Cardiac muscle cell (in vitro differentiated cells and primary cell): ENCODE data around the gene NR0B2. TPM values are rescaled to one million over a fixed set of nuclear protein-coding genes. Genes with fewer than 3 reads are reported as not detected.
A peak's percentile ranks its signal among the peaks of the same experiment; 100 is the strongest.

Experiments
- DNase-seq, 2 donors: peaks; one replicate each; pipeline versions ENCODE4 v3.0.0 to v3.0.0-alpha.2; 2010 to 2017; ENCODE audit warnings: low read depth in 1 of 2, low spot score in 1 of 2
- H3K27ac ChIP-seq: fragments of 200-600 bp; sonication (generic); 2 replicates; pipeline ENCODE4 v1.5.1; 2016
- H3K27me3 ChIP-seq: fragments of 200-600 bp; sonication (generic); 2 replicates; pipeline ENCODE4 v1.6.0; 2016; ENCODE audit warnings: control low read depth
- H3K36me3 ChIP-seq: fragments of 200-600 bp; sonication (generic); 2 replicates; pipeline ENCODE4 v1.5.1; 2016; ENCODE audit warnings: control low read depth
- H3K4me1 ChIP-seq: fragments of 200-600 bp; sonication (generic); 2 replicates; pipeline ENCODE4 v1.8.1; 2017; ENCODE audit warnings: low read depth, mild to moderate bottlenecking, mixed run types
- H3K4me3 ChIP-seq: fragments of 200-600 bp; sonication (generic); 2 replicates; pipeline ENCODE4 v1.5.1; 2016; ENCODE audit warnings: mild to moderate bottlenecking
- H3K9me3 ChIP-seq: fragments of 200-600 bp; sonication (generic); 2 replicates; pipeline ENCODE4 v1.5.1; 2017; ENCODE audit warnings: low read depth, mild to moderate bottlenecking, control low read depth
- CTCF ChIP-seq: IDR thresholded peaks from 2 replicates; pipeline ENCODE4 v1.5.1; 2012; ENCODE audit warnings: low read depth, mild to moderate bottlenecking, low read length
- polyA plus RNA-seq: library from polyadenylated mRNA; unstranded; fragments of >200 nt; fragmentation: Nextera tagmentation; extraction: Ambion mirVana; gene quantifications from 2 replicates; pipeline ENCODE4 v1.2.1, GENCODE V29; 2016
- total RNA-seq: library from RNA; depleted of rRNA; stranded (reverse); fragments of >200 nt; gene quantifications from 2 replicates; pipeline ENCODE4 v1.2.3, GENCODE V29; 2016

The NR0B2 gene
- total and polyA plus RNA-seq, 2 experiments from 2014 or later: 2.1 to 3.3 TPM

GRCh38 chr1:26864610-26865480 lies 48.9 kb downstream of the NR0B2 start:
- H3K4me1 ChIP-seq: no peaks in the 10 kb centered on the region
- H3K4me3 ChIP-seq: peak overlapping the region; percentile 50
- H3K36me3 ChIP-seq: no peaks in the 10 kb centered on the region
- peak; percentile 98 to 99 for DNase-seq
- no peaks in the 10 kb centered on the region for H3K27me3 ChIP-seq
- no peaks in the 10 kb centered on the region for H3K9me3 ChIP-seq
- peak overlapping the region; percentile 42 for H3K27ac ChIP-seq
- peak; percentile 11 for TF ChIP-seq CTCF

GRCh38 chr1:26863685-26864077 lies 50.1 kb downstream of the NR0B2 start:
- no peak overlapping the region for H3K4me3 ChIP-seq
- H3K4me1 ChIP-seq: no peaks in the 10 kb centered on the region
- H3K36me3 ChIP-seq: no peaks in the 10 kb centered on the region
- TF ChIP-seq CTCF: no peak
- H3K27ac ChIP-seq: no peak overlapping the region
- H3K27me3 ChIP-seq: no peaks in the 10 kb centered on the region
- no peaks in the 10 kb centered on the region for H3K9me3 ChIP-seq
- no peak for DNase-seq

- no peak within 1 kb of the TSS for H3K27ac ChIP-seq
- TF ChIP-seq CTCF: peak; percentile 20
- H3K4me3 ChIP-seq: no peak within 1 kb of the TSS
- no peaks in the 10 kb centered on the region for H3K9me3 ChIP-seq
- no peaks in the 10 kb centered on the region for H3K27me3 ChIP-seq
- no peak for DNase-seq
- no peaks in the 10 kb centered on the region for H3K36me3 ChIP-seq
- H3K4me1 ChIP-seq: no peaks in the 10 kb centered on the region
These were observed 50.7 kb downstream of the NR0B2 start, which contains the start of gene SFN for GRCh38 chr1:26862781-26863684. SFN (plus strand) TSS chr1:26863149; CDS start chr1:26863213, 64 bp downstream.

- Histone ChIP-seq H3K27me3 (no peaks in the 10 kb centered on the region), H3K9me3 (no peaks in the 10 kb centered on the region), H3K4me3 (no peak overlapping the region), H3K4me1 (no peaks in the 10 kb centered on the region), H3K36me3 (no peaks in the 10 kb centered on the region), H3K27ac (no peak overlapping the region)
- TF ChIP-seq CTCF: no peak
- no peak for DNase-seq
These were observed 51.8 kb downstream of the NR0B2 start for GRCh38 chr1:26861889-26862378.

Other genes with a start within 250 kb of the NR0B2 start
- gene ARID1A, start 218.0 kb downstream of the NR0B2 start, total RNA-seq: 52.9 and 93.3 TPM in 2 replicates
- gene ARID1A, start 218.0 kb downstream of the NR0B2 start, polyA plus RNA-seq: 28.5 and 43.1 TPM in 2 replicates
- gene PIGV, start 126.0 kb downstream of the NR0B2 start, total RNA-seq: 8.5 and 13.7 TPM in 2 replicates
- 11.7 and 12.4 TPM in 2 replicates for gene PIGV, start 126.0 kb downstream of the NR0B2 start, polyA plus RNA-seq
- 16.2 and 16.6 TPM in 2 replicates for gene ZDHHC18, start 87.3 kb downstream of the NR0B2 start, total RNA-seq
- 16.1 and 16.6 TPM in 2 replicates for gene ZDHHC18, start 87.3 kb downstream of the NR0B2 start, polyA plus RNA-seq
- 0.15 and 0.25 TPM in 2 replicates for gene SFN, start 50.8 kb downstream of the NR0B2 start, total RNA-seq
- gene SFN, start 50.8 kb downstream of the NR0B2 start, polyA plus RNA-seq: 0.13 TPM in 1 of 2 replicates, not detected in the other
- 18.4 and 21.5 TPM in 2 replicates for gene GPN2, start 23.7 kb downstream of the NR0B2 start, total RNA-seq
- gene GPN2, start 23.7 kb downstream of the NR0B2 start, polyA plus RNA-seq: 32.2 and 35.4 TPM in 2 replicates
- 11.0 and 16.1 TPM in 2 replicates for gene GPATCH3, start 13.5 kb downstream of the NR0B2 start, total RNA-seq
- 15.9 and 16.1 TPM in 2 replicates for gene GPATCH3, start 13.5 kb downstream of the NR0B2 start, polyA plus RNA-seq
- 73.8 and 99.6 TPM in 2 replicates for gene NUDC, start 7.8 kb upstream of the NR0B2 start, total RNA-seq
- gene NUDC, start 7.8 kb upstream of the NR0B2 start, polyA plus RNA-seq: 152 and 192 TPM in 2 replicates
- 0.63 and 0.67 TPM in 2 replicates for gene KDF1, start 46.5 kb upstream of the NR0B2 start, total RNA-seq
- gene KDF1, start 46.5 kb upstream of the NR0B2 start, polyA plus RNA-seq: 0.35 and 0.37 TPM in 2 replicates
- gene TRNP1, start 79.7 kb upstream of the NR0B2 start, total RNA-seq: 61.7 and 63.7 TPM in 2 replicates
- 42.9 and 55.5 TPM in 2 replicates for gene TRNP1, start 79.7 kb upstream of the NR0B2 start, polyA plus RNA-seq
- 8.8 and 9.4 TPM in 2 replicates for gene TENT5B, start 98.9 kb upstream of the NR0B2 start, total RNA-seq
- gene TENT5B, start 98.9 kb upstream of the NR0B2 start, polyA plus RNA-seq: 6.8 and 8.5 TPM in 2 replicates
- 10.9 and 13.9 TPM in 2 replicates for gene SLC9A1, start 241.2 kb upstream of the NR0B2 start, total RNA-seq
- 18.7 and 19.4 TPM in 2 replicates for gene SLC9A1, start 241.2 kb upstream of the NR0B2 start, polyA plus RNA-seq